ENCODE data around the gene AQP12B. TPM values are rescaled to one million over a fixed set of nuclear protein-coding genes. Genes with fewer than 3 reads are reported as not detected.
"Not testable (repeated sequence)": the region's sequence is repeated elsewhere in the genome, so short reads cannot be mapped to it uniquely, and the experiment has no call there.

The AQP12B gene
- total and polyA plus RNA-seq, 9 donors: 0.18 to 0.36 TPM; not detected in 7

DNA sequence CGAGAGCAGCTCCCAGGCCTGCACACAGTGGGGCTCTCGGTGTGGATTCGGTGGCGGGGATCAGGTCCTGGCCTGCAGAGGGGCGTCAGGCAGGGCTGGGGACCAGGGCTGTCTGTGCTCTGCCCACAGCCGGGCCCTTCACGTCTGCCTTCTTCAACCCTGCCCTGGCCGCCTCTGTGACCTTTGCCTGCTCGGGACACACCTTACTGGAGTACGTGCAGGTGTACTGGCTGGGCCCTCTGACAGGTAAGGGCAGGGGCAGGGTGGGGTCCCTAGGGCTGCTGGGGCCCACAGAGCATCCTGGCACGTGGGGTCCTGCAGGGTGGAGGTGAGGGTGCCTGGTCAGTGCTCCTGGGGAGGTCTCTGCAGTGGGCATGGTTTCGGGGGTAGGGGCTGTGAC lies 11.6 kb upstream of the AQP12B start:
- intact Hi-C loops (cut with DNase I); H3K36me3 ChIP-seq; H3K9me3 ChIP-seq; H3K4me1 ChIP-seq (ENCODE audit: insufficient read depth); DNase-seq; H3K27me3 ChIP-seq; H3K27ac ChIP-seq; H3K4me3 ChIP-seq: not testable (repeated sequence)
- no CpG with 5 or more reads among the region's 12 CpGs for WGBS, 3 donors

DNA sequence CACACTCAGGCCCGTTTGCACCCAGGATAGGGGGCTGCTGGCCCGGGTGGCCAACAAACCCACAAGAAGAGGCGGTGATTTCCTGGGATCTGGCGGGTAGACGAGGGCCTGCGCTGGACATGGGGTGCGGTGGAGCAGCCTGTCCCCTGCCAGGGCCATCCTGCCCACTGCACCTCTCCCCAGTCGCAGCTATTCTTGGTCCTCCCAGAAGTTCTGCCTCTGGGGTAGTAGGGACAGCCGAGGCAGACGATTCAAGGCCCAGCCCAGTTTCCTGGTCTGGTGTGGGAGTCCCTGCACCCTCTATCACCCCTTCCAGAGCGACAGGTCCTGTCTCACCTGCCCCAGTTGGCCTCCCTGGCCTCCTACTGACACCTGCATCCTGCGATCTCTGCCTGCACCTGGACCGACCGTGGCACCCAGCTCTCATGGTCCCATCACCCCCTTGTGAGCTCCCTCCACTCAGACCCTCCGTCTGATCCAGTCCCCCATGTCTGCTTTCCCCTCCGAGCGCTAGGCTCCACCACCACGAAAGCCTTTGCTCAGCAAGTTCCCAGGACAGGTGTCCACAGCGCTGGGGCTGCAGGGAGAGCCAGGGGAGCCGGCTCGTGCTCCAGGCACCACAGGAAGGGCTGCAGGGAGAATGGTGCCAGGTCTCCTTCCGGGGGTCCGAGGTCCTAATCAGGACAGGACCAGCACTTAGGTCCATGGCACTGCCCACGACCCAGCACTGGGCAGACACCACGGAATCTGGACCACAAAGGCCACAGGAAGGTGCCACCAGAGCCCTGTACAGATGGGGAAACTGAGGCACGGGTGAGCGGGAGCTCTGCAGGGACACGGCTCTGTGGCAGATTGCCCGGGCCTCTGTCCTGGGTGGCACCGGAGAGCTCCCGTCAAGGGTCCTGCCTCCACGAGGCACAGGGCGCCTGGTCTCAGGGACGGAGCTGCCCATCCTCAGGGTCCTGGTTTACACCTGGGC lies 10.2 kb upstream of the AQP12B start:
- intact Hi-C loops (cut with DNase I); H3K9me3 ChIP-seq; H3K4me3 ChIP-seq; H3K27me3 ChIP-seq; H3K27ac ChIP-seq; H3K4me1 ChIP-seq (ENCODE audit: insufficient read depth); DNase-seq; H3K36me3 ChIP-seq: not testable (repeated sequence)
- 63 to 85% (median 75%) methylated on average over 4 to 18 of the region's 34 CpGs for WGBS, 3 donors

DNA sequence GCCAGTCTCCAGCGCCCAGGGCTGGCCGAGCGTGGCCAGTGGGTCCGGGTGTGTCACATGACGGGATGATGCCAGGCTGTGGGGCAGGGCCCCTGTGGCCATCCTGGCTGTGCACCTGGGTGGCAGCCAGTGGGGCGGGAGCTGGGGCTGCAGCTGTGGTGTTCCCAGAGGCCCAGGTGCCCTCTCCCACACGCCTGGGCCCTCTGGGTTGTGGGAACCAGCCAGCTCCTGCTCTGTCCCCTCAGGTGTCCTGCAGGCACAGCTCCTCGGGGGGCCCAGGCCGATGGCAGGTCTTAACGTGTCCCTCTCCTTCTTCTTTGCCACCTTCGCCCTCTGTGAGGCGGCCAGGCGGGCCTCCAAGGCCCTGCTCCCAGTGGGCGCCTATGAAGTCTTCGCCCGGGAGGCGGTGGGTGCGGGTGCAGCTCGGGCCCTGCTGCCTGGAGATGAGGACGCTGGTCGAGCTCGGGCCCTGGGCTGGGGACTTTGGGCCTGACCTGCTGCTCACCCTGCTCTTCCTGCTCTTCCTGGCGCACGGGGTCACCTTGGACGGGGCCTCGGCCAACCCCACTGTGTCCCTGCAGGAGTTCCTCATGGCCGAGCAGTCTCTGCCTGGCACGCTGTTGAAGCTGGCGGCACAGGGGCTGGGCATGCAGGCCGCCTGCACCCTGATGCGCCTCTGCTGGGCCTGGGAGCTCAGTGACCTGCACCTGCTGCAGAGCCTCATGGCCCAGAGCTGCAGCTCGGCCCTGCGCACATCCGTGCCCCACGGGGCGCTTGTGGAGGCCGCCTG lies 9.1 kb upstream of the AQP12B start, which contains the start of gene AQP12A:
Gene AQP12A, plus strand, starts transcription at position 236 of the 790 bp plus-strand sequence. Its CDS starts 48 bp downstream, at position 284.
- H3K27me3 ChIP-seq; H3K36me3 ChIP-seq; H3K4me3 ChIP-seq; intact Hi-C loops (cut with DNase I); H3K9me3 ChIP-seq; H3K4me1 ChIP-seq (ENCODE audit: insufficient read depth); H3K27ac ChIP-seq; DNase-seq: not testable (repeated sequence)
- 86 to 89% methylated on average over 21 to 31 of the region's 37 CpGs; no CpG with 5 or more reads in 1 of the 3 donors for WGBS, 3 donors

- H3K36me3 ChIP-seq; DNase-seq; intact Hi-C loops (cut with DNase I); H3K4me1 ChIP-seq (ENCODE audit: insufficient read depth); H3K27ac ChIP-seq; H3K4me3 ChIP-seq; H3K27me3 ChIP-seq; H3K9me3 ChIP-seq: not testable (repeated sequence)
- 56% methylated on average over 1 of the region's 2 CpGs; no CpG with 5 or more reads in 2 of the 3 donors for WGBS, 3 donors
Measured at GRCh38 chr2:240691075-240691427, 8.4 kb upstream of the AQP12B start.

DNA sequence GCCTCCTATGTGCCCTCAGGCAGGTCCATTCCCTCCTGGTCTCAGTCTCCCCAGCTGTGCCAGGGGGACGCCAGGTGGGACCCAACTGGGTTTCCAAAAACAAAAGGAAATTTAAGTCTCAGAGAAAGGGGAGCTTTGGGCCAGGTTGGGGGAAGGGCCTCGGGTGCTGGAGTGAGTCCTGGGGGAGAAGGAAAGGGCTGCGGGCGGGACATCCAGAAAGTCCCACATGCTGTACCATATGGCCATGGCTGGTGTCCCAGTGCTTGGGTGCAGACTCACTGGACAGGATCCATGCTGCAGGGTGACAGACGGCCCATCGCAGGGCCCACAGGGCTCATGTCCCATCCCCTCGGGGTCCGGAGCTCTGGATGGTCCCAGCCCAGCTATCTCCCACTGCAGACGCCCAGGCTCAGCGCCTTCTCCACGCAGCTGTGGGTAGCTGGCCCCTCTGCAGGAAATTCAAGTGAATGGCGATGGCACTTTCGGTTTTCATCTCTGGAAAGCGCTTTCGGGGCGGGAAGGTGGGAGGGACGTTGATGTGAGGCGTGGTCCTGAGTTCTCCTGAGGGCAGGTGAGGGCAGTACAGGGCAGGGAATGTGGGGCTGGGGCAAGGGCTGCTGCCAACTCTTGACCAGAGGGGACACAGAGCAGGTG lies 7.9 kb upstream of the AQP12B start:
- intact Hi-C loops (cut with DNase I); H3K36me3 ChIP-seq; H3K27me3 ChIP-seq; H3K4me1 ChIP-seq (ENCODE audit: insufficient read depth); H3K4me3 ChIP-seq; H3K9me3 ChIP-seq; H3K27ac ChIP-seq; DNase-seq: not testable (repeated sequence)
- 79 to 87% (median 83%) methylated on average over 4 to 10 of the region's 18 CpGs for WGBS, 3 donors

DNA sequence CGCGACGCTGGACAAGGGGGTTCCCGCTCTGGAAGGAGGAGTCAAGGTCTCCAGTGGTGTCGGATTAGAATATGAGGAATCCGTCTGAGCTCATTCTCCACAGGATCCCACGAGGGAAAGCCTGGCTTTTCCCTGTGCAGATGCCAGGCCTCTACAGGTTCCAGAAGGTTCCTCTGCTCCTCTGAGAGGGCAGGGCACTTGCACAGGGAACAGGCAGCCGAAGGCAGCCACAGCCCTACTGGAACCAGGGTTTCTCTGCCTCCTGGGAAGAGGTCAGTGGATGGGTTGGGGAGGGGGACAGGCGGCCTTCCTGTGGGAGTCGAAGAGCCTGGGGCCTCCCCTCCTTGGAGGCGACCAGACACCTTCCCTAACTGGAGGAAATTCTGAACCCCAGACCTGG lies 7.3 kb upstream of the AQP12B start:
- H3K27ac ChIP-seq: no peak overlapping the region
- no peaks in the 10 kb centered on the region for H3K27me3 ChIP-seq
- DNase-seq: no peak
- no peak overlapping the region for H3K4me3 ChIP-seq
- 57 to 68% (median 59%) methylated on average over 5 to 11 of the region's 11 CpGs for WGBS, 3 donors
- intact Hi-C loops (cut with DNase I): no loop called here
- no peaks in the 10 kb centered on the region for H3K4me1 ChIP-seq (ENCODE audit: insufficient read depth)
- no peaks in the 10 kb centered on the region for H3K36me3 ChIP-seq
- no peaks in the 10 kb centered on the region for H3K9me3 ChIP-seq
- TF ChIP-seq EP300 (IDR thresholded peaks at IDR 0.05): no peak
- no peak for TF ChIP-seq CTCF (IDR thresholded peaks at IDR 0.05)

All from ovary (tissue), 9 donors.